SK-N-DZ (cell line): ENCODE results near the gene HSD17B8.
"Not testable (repeated sequence)": the region's sequence is repeated elsewhere in the genome, so short reads cannot be mapped to it uniquely, and the experiment has no call there.

Experiments
- DNase-seq: peaks from one replicate; pipeline ENCODE4 v3.0.0-alpha.2; 2015; ENCODE audit warnings: low spot score

The HSD17B8 gene

DNA sequence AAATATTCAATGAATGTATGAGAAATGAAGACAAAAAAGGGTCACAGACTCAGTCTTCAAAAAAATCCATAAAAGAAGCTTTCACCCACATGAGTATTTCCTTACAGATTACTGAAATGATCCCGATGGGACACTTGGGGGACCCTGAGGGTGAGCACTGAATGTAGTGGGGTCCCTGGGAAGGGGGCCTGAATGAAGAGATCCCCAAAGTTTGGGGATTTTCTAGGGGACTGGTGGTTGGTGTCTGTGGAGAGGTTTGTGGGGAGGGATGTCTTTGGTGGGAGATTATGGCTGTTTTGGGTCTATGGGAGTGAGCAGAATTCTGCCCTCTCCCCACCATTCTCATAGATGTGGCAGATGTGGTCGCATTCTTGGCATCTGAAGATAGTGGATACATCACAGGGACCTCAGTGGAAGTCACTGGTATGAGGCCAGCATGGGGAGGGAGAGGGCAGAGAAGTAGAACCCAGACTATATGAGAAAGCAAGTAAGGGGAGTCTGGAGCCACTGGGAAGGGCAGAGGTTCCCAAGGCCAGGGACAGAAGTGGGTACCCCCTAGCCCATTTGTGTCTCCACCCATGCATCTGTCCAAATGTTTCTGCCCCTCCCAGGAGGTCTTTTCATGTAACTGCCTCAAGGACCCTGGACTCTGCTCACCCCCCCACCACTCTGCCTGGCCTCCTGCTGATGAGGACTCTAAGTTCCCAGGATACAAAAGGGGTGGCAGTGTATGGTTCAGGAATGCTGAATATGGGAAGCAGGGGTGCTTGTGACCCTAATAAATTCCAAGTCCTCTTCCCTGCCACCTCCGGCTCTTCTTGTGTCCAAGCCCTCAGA, 1.8 kb downstream of the HSD17B8 start:
- DNase-seq, result no peak

DNA sequence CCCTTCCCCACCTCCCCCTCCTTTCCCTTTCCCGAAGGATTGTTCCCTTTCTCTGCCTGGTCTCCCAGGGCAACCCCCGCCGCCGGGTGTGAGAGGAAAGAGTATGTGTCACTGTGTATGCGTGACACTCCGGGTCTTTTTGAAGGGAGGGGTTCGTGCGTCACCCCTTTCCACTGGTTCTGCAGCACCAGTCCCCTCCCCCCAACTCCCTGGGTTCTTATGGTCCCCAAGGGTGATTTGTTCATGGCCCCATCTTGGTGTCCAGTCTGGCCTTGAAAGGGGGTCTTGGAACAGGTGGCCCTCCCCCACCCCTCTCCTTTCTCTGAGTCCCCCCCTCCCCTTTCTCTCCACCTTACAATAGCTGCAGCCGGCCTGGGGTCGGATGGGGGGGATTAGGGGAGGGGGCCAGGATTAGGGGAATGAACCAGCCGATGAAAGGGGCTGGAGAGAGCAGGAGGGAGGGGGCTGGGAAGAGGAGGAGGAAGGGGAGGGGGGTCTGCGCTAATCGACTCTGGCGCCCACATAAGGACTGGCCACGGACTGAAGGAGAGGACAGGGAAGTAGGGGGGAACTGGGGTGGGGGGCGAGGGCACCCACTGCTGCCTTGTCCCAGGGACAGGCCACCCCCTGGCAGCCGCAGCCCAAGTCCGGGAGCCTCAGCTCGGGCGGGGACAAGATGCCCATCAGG, 2.6 kb downstream of the HSD17B8 start:
- no peak for DNase-seq

DNA sequence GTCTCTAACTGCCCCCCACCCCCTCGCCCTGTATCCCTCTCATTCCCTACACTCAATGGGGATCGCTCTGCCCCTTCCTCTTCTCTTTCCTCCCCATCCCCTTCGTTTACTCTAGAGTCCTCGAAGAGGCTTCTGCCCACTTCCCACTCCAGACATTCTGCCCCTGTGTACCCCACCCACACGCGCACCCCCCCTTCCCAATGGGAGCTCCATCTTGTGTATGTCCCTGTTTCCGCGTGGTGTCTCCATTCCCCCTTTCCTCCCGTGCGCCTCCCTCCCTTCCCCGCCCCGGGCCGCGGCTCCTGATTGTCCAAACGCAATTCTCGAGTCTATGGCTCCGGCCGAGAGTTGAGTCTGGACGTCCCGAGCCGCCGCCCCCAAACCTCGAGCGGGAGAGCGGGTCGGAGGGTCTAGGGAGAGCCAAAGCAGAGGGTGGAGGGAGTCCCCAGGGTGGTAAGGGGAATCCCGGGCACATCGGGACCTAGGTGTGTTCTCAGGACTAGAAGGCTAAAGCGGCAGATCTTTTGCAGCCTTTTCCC, 3.2 kb downstream of the HSD17B8 start:
- no peak for DNase-seq

DNA sequence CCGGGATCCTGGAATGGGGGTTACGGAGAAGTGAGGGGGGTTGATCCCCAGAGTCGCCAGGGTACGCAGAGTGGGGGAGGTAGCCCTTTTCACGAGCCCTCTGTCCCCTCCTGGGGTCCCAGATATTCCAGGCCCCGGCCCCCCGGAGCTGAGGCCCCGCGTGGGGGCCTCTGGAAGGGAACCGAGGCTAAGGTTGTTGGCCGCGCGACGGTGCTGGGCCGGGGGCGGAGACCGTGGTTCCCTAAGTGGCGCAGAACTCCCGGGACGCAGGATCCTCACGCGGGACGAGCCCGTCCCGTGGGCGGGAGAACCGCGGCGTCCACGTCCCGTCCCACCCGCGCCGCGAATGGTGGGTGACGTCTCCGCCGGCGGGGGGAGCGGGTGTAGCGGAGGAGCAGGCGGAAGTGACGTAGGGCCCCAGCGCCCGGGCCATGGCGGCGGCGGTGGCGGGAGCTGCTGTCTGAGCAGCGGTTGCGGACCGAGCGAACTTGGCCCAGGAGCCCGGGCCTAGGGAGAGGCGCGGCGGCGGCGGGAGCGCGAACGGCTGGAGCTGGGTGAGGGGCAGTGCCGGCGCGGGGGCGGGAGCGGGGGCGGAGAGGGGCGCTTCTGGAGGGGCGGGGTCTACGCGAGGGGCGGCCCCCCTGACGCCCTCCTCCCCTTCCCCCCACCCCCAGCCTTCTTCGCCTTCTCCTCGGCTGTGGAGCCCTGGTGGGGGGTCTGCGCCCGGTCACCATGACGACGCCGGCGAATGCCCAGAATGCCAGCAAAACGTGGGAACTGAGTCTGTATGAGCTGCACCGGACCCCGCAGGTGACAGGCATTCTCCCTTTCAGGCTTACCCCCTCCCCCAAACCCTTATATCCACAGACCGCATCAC, 3.9 kb downstream of the HSD17B8 start, which contains the start of gene RING1:
Gene RING1 (plus strand): TSS at position 410 of the 877 bp plus-strand sequence. CDS start 323 bp downstream, at position 733.
- DNase-seq, result peak; percentile 71

DNA sequence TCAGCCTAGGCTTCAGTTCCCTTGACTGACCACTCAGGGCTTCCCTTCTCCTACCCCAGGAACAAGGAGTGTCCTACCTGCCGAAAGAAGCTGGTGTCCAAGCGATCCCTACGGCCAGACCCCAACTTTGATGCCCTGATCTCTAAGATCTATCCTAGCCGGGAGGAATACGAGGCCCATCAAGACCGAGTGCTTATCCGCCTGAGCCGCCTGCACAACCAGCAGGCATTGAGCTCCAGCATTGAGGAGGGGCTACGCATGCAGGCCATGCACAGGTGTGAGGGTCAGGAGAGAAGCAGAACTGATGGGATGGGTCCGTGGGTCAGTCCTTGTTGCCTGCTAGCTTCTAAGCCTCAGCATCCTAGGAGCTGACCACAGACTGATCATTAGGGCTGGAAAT, 5.4 kb downstream of the HSD17B8 start:
- no peak for DNase-seq

DNA sequence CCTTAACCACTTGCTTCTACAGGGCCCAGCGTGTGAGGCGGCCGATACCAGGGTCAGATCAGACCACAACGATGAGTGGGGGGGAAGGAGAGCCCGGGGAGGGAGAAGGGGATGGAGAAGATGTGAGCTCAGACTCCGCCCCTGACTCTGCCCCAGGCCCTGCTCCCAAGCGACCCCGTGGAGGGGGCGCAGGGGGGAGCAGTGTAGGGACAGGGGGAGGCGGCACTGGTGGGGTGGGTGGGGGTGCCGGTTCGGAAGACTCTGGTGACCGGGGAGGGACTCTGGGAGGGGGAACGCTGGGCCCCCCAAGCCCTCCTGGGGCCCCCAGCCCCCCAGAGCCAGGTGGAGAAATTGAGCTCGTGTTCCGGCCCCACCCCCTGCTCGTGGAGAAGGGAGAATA, 6.7 kb downstream of the HSD17B8 start:
- no peak for DNase-seq

DNA sequence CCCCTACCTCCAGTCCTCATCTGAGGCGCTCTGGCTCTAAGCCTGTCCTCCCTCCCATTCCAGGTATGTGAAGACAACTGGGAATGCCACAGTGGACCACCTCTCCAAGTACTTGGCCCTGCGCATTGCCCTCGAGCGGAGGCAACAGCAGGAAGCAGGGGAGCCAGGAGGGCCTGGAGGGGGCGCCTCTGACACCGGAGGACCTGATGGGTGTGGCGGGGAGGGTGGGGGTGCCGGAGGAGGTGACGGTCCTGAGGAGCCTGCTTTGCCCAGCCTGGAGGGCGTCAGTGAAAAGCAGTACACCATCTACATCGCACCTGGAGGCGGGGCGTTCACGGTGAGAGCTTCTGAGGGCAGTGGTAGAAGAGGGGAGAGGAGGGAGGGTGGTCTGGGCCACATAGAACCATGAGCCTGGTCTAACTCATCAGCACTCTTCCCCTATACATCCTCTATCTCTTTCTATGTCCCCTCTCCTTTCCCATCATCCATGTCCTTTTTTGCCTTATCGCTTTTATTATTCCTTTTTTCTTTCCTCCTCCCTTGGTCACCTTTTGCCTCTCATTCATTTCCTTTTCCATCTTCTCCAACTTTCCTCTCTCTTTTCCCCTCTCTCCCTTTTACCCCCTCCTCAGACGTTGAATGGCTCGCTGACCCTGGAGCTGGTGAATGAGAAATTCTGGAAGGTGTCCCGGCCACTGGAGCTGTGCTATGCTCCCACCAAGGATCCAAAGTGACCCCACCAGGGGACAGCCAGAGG, 7.4 kb downstream of the HSD17B8 start:
- no peak for DNase-seq

DNA sequence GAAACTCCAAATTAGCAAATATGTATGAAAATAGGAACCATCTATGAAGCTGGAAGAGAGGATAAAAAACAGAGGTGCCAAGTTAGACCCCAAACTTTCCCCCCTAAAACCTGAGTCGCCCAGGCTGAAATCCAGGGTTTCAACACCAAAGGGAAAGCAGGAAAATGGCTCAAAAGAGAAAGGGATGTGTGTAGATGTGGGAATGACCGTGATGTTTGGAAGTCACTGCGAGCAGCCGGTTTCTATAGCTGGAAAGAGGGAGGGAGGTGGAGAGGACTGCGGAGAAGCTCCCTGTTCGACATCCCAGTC, 8.4 kb downstream of the HSD17B8 start:
- no peak for DNase-seq

DNA sequence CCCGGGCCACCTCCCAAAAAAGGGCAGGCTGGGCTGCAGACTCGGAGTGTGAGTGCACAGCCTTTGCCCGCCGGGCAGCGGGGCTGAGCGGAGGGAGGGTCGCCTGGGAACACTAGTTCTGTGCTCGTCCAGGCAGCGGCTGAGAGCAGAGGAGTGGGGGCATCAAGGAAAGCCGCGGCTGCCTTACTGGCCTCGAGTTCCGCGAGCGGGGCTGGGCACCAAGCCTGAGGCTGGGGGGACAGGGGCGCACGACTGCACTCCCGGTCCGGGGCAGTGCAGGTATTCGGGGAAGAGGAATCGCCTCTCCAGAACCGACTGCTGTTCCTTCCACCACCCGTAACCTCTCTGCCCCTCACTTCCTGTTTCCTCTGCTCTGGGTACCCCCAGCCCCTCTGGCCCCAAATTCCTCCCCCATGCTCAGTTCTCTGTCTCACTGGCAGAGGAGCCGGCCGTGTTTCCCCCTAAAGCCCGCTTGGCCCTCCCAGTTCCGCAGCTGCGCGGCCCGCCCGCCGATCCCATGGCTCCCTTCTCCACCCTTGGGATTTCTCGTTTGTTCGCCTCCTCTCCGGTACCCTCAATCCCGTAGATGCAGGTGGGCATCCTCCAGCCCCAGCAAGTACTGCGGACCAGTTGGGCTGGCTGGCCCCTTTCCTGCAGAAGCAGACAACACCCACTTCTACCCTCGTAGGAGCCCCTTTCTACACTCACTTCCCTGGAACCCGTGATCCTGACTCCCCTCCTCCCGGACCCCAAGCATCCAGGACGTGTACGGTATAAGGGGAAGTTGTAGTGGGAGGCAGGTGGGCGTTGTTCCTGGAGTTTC, 8.9 kb downstream of the HSD17B8 start:
- no peak for DNase-seq

DNA sequence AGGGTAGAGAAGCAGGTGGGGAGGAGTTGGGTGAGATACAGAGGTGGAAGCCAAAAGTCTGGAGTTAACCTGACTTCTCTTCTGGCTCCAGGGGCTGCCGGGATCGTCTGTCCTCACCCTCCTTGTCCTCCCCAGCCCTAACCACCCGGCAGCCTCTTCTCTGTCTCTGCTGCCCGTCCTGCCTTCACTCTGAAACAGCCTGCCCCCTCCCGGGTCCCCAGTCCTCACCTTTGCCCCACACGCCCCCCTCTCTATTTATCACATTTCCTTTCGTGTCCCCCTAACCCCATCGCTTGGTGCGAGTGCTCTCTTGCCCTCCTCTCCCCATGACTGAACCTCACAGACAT, 9.5 kb downstream of the HSD17B8 start:
- DNase-seq, result no peak

DNA sequence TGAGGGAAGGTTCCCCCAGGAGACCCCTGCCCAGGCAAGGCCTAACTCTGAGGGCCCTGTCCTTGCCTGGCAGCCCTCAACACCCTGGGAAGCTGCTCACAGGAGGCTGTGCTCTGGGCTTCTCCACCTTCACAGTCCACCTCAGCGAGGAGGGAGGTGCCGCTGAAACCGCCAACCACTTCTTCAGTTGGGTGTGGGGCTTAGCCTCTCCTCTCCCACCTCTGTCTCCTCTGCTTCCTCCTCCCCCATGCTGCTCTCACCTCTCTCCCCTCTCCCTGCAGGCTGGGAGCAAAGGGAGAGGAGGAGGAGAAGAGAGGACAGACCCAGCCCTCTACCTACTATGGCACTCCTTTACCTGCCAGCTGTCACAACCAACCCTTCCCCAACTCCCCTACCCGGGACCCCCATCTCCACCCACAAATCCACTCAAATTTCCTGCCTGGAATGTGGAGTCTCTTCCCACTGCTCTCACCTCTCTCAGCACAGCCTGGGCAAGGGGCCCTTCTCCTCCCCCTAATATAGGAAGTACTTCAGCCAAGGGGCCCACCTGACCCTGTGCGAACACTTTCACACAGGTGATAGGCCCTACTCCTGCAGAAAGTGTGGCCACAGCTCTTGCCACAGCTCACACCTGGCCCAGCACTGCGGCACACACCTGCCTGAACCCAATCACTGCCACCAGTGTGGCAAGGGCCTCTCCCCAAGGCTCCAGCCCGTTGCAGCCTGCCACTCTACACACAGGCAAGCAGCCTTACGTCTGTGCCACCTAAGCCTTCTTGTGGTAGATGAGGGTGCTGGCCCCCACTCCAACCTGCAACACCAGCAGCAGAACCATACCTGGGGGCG, 11.0 kb downstream of the HSD17B8 start:
- DNase-seq, result no peak

DNA sequence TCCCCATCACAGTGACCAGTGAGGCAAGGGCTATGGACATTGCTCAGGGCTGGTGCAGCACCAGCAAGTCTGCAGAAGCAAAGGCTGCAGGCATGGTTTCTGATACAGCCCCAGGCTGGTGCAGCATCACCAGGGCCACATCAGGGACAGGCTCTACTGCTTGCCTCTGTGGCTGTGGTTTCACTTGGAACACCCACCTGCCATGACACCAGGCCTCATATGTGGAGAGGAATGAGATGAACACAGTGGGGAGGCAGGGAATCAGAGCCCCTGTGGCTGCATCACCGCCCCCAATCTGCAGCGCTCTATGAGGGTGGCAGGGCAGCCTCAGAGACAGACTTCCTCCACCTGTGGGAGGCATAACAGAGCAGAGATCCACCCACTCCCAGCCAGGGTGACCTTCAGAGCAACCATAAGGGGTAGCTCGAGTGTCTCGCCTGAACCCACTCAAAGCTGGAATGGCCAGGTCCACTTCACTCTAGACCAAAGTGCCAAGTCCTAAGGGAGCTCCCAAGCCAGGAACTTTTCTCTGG, 11.7 kb downstream of the HSD17B8 start:
- no peak for DNase-seq

DNA sequence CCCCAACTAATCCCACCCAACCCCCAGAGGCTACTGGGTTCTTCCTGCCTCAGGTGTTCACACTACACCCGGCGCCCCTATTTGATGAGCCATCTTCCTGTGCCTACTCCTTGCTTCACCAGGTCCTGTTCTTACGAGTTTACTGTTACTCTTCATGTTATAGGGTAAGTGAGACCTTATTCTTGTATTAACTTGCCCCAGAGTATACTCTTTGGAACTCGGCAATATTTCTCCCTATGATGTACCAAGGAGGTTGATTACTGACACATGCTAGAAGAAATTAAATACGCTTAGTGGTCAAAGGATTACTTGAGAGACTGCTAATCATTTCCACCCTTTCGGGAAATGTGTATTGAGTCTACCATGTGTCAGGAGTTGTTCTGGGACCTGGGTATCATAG, 12.8 kb downstream of the HSD17B8 start:
- DNase-seq, result no peak

DNA sequence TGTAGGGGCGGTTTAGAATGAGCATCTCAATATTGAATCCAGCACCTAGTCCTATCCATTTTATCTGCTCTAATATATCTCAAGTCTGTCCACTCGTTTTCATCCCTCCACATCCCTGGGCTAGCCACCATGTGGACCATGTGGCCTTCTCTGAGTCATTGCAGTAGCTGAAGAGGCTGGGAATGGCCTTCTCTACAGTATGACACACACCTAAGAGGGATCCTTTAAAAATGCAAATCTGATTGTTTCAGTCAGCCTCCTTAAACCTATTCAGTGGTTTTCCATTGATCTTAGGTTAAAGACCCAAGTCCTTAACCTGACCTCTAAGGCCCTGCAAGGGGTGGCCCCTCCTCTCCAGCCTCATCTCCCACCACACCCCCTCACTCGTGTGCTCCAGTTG, 13.2 kb downstream of the HSD17B8 start:
- DNase-seq, result no peak

DNA sequence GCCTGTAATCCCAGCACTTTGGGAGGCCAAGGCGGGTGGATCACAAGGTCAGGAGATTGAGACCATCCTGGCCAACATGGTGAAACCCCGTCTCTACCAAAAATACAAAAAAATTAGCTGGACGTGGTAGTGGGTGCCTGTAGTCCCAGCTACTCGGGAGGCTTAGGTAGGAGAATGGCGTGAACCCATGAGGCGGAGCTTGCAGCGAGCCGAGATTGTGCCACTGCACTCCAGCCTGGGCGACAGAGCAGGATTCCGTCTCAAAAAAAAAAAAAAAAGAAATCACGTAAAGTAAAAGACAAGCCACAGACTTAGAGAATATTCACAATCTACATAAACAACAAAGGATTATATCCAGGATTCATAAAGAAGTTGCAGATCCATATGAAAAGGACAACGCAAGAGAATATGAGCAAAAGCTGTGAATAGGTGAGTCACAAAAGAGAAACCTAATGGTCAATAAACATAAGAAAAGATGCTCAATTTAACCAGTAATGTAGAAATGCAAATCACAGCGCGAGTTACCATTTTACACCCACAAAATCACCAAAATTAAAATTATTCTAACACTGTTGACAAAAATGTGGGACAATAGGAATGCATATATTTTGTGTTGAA, 22.2 kb downstream of the HSD17B8 start:
- DNase-seq, result not testable (repeated sequence)

DNA sequence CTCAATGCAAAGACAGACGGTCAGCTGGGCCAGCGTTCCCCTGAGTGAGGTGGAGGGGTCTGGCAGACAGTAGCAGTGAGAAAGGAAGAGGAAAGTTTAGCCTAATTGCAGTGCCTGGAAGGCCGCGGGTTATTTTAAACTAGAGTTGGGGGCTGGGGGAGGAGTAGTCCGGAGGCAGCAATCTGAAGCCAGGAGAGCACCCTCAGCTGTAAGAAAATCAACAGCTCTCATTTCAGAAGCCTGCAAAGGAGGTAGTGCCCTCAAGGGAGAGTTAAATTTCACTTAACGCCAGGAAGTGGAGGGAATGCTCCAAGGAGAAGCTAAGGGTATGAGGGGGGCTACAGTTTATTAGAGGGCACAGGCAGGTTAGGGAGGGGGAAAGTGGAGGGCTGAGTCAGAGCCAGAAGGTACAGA, 30.8 kb downstream of the HSD17B8 start:
- DNase-seq, result no peak

DNA sequence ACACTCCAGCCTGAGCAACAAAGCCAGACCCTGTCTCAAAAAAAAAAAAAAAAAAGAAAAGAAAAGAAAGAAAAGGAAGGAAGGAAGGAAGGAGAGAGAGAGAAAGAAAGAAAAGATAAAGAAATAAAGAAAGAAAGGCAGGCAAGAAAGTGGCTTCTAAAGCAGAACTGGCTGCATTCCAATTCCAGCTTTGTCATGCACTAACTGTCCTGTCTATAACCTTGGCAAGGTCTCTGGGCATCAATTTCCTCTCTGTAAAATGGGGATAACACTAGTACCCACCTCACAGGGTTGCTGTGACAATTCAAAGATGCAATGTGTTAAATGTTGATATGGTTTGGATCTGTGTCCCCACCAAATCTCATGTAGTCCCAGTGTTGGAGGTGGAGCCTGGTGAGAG, 31.9 kb downstream of the HSD17B8 start:
- DNase-seq, result no peak

DNA sequence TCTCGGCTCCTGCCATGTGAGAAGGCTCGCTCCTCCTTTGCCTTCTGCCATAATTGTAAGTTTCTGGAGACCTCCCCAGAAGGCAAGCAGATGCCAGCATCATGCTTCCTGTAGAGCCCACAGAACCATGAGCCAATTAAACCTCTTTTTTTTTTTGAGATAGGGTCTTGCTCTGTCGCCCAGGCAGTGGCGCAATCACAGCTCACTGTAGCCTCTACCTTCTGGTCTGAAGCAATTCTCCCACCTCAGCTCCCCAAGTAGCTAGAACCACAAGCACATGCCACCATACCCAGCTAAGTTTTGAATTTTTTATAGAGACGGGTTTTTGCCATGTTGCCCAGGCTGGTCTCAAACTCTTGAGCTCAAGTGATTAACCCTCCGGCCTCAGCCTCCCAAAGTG, 32.4 kb downstream of the HSD17B8 start:
- no peak for DNase-seq

DNA sequence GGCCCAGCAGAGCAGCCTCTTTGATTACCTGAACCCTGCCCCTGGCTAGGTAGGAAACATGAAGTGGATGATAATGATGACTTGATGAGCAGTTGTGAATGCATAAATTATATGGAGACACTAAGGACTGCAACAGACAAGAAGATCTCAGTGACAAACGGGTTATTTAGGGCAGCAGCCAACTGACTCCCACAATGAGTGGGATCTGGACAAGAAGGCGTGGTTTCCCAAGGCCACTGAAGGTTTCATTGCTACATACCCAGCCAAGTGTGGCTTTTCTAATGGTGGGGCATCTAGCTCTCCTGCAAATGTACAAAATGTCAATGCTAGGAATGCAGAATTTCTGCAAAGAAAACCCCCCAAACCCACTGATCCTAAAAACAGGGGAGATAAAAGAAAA, 33.3 kb downstream of the HSD17B8 start:
- DNase-seq, result no peak
